Measurements from ENCODE around the gene THAP9. TPM values are rescaled to one million over a fixed set of nuclear protein-coding genes. Genes with fewer than 3 reads are reported as not detected.
"Not testable (repeated sequence)": the region's sequence is repeated elsewhere in the genome, so short reads cannot be mapped to it uniquely, and the experiment has no call there.

The THAP9 gene
- 13.3 TPM for polyA plus RNA-seq (ENCODE audit: insufficient read length)
- long read RNA-seq, donor 1, partial matches to known transcripts = 0 of 1 reads
- long read RNA-seq, donor 1, other reads (novel, unspliced or antisense) = 0 of 1 reads
- long read RNA-seq, donor 2 = 0 reads
- long read RNA-seq, donor 3, partial matches to known transcripts = 0 of 3 reads
- long read RNA-seq, donor 3, other reads (novel, unspliced or antisense) = 0 of 3 reads
- long read RNA-seq, donor 4 = 0 reads
- long read RNA-seq, donor 5 = 0 reads
- long read RNA-seq, donor 6, partial matches to known transcripts = 0 of 1 reads
- long read RNA-seq, donor 6, other reads (novel, unspliced or antisense) = 0 of 1 reads
- long read RNA-seq, donor 7 = 0 reads
- long read RNA-seq, donor 8 = 0 reads

GRCh38 chr4:82900411-82901182 is at the start of gene THAP9:
Gene THAP9, plus strand, starts transcription at chr4:82900735. Its CDS starts 68 bp downstream, at chr4:82900803.
- DNase-seq = peak; percentile 99

- DNase-seq = no peak
Measured at GRCh38 chr4:82851318-82851717, 49.2 kb upstream of the THAP9 start.

- no peak for DNase-seq
Measured at GRCh38 chr4:82851885-82852750, 48.4 kb upstream of the THAP9 start.

GRCh38 chr4:82852751-82853285 is 47.7 kb upstream of the THAP9 start:
- no peak for DNase-seq

GRCh38 chr4:82860487-82860886 is 40.0 kb upstream of the THAP9 start:
- not testable (repeated sequence) for DNase-seq

- no peak for DNase-seq
Measured at GRCh38 chr4:82861529-82861928, 39.0 kb upstream of the THAP9 start.

- DNase-seq = no peak
Measured at GRCh38 chr4:82864336-82864979, 36.1 kb upstream of the THAP9 start.

- no peak for DNase-seq
Measured at GRCh38 chr4:82865592-82865991, 34.9 kb upstream of the THAP9 start.

- not testable (repeated sequence) for DNase-seq
Measured at GRCh38 chr4:82866033-82866432, 34.5 kb upstream of the THAP9 start.

- no peak for DNase-seq
Measured at GRCh38 chr4:82866706-82867385, 33.7 kb upstream of the THAP9 start.

GRCh38 chr4:82868572-82868971 is 32.0 kb upstream of the THAP9 start:
- DNase-seq = no peak

- DNase-seq = no peak
Measured at GRCh38 chr4:82885410-82885809, 15.1 kb upstream of the THAP9 start.

GRCh38 chr4:82886147-82886942 is 14.2 kb upstream of the THAP9 start:
- DNase-seq = no peak

- no peak for DNase-seq
Measured at GRCh38 chr4:82889287-82889686, 11.2 kb upstream of the THAP9 start.

GRCh38 chr4:82890528-82890900 is 10.0 kb upstream of the THAP9 start:
- peak; percentile 50 for DNase-seq

- peak; percentile 91 for DNase-seq
Measured at GRCh38 chr4:82890901-82891706, 9.4 kb upstream of the THAP9 start, which contains the start of gene SEC31A. Gene SEC31A, minus strand, starts transcription at chr4:82891153. Its CDS starts 9,217 bp downstream, at chr4:82881936.

- DNase-seq = no peak
Measured at GRCh38 chr4:82891707-82892466, 8.6 kb upstream of the THAP9 start.

GRCh38 chr4:82892467-82892802 is 8.1 kb upstream of the THAP9 start:
- no peak for DNase-seq

Measured in left kidney (tissue), 8 donors.